NCI-H2029 treated with DMSO at 0.1 percent for 48 hours (cell line): ENCODE measurements around the gene TACC2.
"Not testable (repeated sequence)": the region's sequence is repeated elsewhere in the genome, so short reads cannot be mapped to it uniquely, and the experiment has no call there.

Experiments used
- DNase-seq: peaks from one replicate; lab custom pipeline; 2025; lab: John Stamatoyannopoulos, UW

TACC2 gene, protein sequence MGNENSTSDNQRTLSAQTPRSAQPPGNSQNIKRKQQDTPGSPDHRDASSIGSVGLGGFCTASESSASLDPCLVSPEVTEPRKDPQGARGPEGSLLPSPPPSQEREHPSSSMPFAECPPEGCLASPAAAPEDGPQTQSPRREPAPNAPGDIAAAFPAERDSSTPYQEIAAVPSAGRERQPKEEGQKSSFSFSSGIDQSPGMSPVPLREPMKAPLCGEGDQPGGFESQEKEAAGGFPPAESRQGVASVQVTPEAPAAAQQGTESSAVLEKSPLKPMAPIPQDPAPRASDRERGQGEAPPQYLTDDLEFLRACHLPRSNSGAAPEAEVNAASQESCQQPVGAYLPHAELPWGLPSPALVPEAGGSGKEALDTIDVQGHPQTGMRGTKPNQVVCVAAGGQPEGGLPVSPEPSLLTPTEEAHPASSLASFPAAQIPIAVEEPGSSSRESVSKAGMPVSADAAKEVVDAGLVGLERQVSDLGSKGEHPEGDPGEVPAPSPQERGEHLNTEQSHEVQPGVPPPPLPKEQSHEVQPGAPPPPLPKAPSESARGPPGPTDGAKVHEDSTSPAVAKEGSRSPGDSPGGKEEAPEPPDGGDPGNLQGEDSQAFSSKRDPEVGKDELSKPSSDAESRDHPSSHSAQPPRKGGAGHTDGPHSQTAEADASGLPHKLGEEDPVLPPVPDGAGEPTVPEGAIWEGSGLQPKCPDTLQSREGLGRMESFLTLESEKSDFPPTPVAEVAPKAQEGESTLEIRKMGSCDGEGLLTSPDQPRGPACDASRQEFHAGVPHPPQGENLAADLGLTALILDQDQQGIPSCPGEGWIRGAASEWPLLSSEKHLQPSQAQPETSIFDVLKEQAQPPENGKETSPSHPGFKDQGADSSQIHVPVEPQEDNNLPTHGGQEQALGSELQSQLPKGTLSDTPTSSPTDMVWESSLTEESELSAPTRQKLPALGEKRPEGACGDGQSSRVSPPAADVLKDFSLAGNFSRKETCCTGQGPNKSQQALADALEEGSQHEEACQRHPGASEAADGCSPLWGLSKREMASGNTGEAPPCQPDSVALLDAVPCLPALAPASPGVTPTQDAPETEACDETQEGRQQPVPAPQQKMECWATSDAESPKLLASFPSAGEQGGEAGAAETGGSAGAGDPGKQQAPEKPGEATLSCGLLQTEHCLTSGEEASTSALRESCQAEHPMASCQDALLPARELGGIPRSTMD (N-terminal part only)

DNA sequence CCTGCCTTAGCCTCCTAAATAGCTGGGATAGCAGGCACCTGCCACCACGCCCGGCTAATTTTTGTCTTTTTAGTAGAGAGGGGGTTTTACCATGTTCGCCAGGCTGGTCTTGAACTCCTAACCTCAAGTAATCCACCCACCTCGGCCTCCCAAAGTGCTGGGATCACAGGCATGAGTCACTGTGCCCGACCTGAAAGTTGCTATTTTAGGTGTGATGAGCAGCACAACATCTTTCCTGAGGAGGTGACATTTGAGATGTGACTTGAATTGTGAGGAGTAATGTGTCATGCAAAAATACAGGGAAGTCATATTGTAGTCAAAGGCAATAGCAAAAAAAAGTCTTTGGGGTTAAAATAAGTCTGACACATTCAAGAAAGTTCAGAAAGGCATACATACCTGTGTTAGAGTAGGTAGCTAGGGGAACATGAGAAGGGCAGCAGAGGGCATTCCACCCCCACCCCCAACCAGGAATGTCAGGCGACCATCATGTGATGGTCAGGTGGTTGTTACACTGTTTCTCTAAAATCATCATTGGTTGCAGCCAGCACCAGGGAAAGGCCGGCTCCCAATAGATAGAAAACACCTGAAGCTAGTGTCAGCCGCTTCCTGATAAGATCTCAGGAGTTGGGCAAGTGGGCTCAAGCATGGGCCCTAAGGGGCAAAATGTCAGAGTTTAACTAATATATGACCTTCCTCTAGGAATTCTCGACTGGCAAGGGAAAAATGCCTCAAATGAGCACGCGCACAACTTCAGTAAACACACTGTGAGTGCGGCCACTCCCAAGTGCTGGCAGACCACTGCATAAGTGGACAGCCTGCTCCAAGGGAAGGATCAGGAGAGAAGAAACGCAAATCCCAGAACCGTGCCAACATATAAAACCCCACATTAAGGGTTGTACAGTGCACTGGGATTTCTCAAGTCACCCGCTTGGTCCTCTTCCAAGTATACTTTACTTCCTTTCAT, at the start of gene TACC2:
Gene TACC2 (plus strand): TSS at position 803 of the 964 bp plus-strand sequence. CDS start 32,819 bp downstream, outside the sequence.
- no peak for DNase-seq

DNA sequence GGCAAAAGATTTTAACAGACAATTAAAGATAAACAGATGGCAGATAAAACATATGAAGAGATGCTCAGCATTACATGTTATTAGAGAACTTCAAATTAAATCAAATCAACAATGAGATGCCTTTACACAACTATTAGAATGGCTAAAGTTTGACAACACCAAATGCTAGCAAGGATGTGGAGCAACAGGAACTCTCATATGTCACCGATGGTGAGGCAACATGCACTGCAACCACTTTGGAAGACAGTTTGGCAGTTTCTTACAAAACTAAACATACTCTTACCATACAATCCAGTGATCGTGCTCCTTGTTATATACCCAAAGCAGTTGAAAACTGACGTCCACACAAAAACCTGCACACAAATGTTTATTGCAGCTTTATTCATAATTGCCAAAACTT, 47.4 kb upstream of the TACC2 start:
- no peak for DNase-seq

DNA sequence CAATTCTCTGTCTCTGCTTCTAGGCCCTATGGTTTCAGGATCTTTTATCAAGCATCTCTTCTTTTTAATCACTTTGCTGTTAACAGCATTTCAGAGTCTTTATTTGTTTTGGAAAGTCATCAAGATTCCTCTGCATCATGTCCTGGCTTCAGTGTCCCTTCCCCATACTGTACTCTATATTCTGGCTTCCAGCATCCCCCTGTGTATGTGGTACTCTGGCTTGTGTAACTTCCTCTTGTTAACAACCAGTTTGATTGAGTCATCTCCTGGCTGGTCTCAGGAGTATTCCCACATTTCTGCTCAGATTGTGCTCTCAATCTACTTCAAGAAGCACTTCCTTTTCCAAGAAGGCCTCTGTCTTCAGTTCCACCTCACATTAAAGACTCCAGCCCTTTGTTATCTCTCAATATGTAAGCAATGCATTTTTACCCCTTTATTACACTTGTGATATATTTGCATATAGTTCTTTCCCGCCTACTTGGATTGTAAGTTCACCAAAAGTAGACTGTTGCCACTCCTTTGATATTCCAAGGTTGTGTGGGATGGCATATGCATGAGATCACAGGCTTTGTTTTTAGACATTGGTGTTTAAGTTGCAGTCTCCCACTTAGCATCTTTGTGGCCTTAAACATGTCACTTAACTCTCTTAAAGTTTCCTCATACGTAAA, 46.1 kb upstream of the TACC2 start:
- DNase-seq = no peak

DNA sequence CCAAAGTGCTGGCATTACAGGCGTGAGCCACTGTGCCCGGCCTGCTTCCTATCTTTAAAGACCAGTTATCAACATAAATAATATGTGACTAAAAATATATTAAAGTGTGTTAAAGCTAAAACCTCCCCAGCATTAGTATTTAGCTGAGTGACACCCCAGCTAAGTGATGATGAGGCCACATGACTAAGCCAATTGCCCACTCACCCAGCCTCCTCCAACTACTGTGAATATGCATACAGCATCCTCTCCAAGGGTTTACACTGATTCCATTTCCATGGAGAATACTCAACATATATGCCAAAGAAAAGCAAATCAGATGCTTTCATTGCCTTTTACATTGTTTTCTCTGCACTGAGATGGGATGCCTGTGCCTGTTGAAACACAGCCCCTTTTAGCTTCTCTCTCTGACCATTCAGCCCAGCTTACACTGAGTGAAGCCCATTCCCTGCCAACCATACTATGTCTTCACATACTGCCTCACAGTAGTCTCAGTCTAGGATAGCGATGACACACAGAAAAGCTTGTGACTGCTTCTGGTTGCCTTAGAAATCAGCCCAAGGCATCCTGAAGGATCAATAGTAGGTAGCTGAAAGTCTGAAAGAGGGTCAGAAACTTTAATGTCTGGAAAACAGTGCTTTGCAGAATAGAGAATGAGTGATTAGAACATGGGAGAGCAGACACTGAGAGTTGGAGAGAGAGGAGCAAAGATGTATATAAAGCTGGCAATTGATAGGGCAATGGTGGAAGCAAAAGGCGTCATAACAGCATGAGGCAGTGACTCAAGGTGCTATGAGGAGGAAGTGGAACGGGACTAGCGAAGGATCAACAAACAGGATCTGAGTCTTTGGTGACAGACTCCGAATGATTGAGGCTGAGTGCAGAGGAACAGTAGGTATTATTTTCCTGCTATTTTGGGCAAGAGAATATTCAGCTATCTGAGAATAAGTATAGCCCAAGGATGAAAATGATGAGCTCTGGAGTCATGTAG, 41.3 kb upstream of the TACC2 start:
- DNase-seq = no peak

DNA sequence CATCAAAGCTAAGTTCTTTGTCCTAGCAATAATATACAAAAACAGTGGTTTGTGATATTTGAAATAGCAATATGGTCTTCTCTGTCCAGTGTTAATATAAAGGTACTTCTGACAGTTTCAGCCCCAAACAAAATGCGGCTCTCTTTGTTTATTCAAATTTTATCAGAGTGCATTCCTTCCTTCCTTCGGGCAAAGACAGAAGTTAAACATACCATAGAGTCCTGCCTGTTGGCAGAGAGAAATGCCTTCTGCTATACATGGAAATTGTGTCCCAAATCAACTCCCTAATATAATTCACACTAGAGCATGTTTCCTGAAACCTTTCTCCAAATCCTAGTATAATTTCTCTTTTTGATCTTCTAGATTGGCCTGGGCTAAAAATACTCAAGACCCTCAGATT, 39.9 kb upstream of the TACC2 start:
- no peak for DNase-seq

DNA sequence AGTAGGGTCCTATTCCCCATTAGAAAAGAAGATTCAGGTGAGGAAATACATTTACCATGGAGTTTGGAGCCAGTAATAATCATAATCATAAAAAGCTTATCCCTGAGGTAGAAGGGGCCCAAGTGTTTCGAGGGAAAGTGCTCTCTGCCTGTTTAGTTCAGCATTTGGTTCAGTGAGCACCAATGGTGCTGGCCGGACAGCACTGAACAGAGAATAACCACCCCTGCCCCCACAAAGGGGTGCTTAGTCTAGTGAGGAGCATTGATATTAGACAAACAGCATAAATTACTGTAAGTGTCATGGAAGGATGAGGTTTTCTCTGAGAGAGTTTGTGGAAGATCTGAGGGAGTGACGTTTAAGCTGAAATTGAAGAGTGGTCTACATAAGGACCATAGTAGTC, 39.5 kb upstream of the TACC2 start:
- DNase-seq = no peak

DNA sequence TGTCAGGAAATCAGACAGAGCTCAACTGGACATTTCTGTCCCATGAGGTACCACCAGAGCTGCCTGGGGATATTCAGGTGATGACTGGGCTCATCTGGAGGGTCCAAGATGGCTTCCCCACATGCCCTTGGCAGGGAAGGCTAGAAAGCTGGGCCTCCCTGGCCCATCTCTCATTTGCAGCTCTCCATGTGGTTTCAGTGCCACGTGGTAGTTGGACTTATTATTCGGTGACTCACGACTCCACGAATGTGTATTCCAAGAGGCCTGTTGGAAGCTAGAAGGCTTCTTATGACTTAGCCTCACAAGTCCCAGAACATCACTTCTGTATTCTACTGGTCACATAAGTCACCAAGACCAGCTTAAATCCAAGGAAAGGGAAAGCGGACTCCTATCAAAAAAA, 36.7 kb upstream of the TACC2 start:
- DNase-seq = no peak

DNA sequence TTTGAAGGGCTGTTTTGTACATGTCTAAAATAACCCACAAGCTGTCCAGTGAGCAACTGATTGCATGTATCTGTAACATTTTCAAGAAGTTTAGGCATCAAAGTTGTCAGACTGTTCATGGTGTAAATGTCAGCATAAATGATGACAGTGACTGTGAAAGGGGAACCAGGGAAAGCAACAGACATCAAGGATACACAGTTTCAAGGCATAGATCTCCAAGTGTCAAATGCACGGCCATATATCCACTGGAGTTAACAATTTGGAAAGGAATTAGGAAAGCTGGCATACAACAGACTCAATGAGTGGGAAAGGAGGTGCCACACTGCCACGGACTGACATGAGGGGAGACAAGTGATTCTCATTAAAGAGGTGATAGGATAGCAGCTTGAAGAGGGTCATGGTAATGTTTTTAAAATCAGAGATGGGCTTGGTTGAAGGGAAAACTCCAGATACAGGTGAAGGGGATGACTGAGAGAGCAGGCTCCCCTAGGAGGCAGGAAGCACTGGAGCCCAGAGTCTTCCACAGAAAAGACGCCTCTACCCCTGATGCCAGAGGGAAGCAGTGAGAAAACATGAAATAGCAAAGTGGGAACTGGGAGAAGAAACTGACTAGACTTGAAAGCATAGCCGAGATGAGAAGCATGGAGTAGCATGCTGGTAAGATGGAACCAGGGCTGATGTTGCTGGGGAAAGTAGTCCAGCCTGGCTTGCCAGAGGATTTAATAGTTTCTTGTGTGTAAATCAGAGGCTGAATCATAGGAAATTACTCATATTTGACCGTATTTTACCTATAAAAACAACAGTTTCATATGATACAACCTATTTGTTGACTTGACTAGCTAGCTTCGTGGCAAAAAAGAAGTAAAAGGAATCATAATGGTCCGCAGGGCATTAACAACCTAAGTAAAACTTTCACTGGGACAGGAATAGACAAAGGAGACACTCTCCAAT, 32.6 kb upstream of the TACC2 start:
- no peak for DNase-seq

DNA sequence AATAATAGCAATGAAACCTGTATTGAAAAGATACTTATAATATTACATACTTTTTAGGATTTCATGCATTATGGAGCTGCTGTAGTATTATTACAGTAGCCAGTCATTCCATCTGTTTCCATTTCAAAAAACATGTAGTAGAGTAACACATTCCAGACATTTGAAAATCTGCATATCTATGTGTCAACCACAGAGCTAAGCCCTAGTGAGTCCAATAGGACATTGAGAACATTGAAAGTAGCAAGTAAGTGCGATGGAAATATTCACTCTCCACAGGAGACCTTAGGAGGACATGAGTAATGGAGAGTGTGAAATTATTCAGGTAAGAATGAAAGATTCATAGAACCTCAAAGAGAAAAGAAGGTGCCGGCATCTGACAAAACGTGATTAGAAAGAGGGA, 29.3 kb upstream of the TACC2 start:
- no peak for DNase-seq

DNA sequence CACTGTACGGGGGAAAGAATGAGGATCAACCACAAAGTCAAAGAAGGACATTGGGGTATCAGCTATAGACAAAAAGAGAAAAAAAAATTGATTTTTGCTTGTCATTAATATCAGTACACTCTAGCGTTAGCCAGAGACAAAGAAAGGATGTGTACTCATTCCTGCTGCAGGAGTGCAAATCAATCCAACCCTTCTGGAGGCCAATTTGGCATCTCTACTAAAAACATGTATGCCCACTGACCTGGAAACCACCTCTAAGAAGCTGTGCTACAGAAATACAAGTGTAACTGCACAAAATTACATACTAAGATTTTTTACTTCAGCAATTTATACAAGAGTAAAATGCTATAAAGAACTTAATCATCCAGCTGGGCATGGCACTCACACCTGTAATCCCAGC, 27.5 kb upstream of the TACC2 start:
- no peak for DNase-seq

DNA sequence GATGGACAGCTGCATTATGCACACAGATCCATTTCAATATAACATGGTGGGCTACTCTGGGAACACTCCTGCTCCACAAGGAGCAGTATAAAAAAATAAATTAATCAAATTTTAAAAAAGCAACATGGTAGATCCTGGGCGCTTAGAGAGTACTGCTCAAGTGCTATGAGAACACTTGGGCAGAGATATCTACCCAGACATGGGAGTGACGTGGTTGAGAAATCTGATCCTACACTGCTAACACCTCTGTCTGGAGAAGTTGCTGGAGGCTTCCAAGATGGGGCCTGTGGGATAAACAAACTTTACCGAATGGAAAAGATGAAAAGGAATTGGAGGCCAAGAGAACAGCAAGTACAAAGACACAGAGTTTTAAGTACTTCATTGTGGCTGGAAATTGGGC, 23.0 kb upstream of the TACC2 start:
- DNase-seq = no peak

DNA sequence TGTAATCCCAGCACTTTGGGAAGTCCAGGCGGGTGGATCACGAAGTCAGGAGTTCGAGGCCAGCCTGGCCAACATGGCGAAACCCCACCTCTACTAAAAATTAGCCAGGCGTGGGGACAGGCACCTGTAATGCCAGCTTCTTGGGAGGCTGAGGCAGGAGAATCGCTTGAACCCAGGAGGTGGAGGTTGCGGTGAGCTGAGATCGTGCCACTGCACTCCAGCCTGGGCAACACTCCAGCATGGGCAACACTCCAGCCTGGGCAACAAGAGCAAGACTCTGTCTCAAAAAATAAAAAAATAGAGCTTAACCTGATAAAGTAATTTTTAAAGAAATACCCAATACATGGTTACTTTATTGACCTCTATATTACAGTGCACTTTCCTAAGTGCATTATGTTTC, 19.9 kb upstream of the TACC2 start:
- DNase-seq = not testable (repeated sequence)

DNA sequence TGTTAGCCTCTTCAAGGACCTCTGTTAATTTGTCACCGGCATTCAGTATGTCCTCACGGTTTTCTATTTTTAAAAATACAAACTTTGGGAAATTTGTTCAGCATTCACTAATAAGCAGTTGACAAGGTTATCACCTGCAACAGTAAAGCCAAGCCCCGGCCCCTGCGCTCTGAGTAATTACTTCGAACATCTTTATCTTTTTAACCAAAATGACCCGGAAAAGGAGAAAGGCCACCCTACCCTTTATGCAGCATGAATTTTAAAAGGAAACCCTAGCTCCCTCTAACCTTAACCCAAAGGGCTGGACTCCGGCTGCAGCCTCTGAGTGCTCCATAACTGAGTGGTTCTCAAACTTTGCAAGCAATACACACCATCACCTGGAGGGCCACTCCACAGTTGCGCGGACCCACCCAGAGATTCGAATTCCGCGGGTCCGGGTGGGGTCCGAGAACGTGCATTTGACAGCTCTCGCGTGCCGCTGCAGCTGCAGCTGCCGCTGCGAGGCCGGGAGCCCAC, 14.9 kb upstream of the TACC2 start:
- no peak for DNase-seq

DNA sequence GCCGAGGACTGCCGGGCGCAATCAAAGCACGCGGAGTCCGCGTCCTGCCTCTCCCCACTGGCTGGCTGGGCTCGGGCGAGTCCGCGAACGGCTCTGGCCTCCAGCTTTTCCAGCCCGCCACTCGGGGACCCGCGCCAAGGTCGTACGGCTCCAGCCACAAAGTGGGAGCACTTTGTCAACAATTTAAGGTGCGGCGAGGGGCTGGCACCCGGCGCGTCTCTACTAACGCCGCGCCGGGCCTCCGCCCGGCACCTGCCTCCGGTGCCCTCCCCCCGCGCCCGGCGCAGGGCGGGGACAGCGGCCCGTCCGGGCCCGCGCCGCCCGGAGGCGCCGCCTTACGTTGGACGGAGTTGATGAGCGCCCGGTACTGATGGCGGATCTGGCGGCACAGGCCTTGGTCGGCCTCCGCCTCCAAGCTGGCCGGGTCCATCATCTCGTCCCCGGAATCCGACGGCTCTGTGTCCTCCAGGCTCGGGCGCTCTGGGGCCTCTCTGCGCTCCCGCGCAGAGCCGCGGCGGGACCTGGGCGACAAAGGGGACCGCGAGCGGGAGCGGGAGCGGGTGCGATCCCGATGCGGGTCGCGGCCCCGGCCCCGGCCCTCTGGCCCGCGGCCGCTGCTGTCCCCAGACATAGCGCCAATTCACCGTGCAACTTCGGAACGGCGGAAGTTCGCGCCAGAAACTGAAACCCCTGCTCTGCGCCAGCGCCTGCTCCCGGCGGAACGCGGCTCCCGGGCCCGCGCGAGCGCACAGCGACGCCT, 14.2 kb upstream of the TACC2 start, which contains the start of gene NSMCE4A:
Gene NSMCE4A (minus strand): TSS at position 683 of the 760 bp plus-strand sequence. CDS start 52 bp downstream, at position 631.
- DNase-seq = no peak

DNA sequence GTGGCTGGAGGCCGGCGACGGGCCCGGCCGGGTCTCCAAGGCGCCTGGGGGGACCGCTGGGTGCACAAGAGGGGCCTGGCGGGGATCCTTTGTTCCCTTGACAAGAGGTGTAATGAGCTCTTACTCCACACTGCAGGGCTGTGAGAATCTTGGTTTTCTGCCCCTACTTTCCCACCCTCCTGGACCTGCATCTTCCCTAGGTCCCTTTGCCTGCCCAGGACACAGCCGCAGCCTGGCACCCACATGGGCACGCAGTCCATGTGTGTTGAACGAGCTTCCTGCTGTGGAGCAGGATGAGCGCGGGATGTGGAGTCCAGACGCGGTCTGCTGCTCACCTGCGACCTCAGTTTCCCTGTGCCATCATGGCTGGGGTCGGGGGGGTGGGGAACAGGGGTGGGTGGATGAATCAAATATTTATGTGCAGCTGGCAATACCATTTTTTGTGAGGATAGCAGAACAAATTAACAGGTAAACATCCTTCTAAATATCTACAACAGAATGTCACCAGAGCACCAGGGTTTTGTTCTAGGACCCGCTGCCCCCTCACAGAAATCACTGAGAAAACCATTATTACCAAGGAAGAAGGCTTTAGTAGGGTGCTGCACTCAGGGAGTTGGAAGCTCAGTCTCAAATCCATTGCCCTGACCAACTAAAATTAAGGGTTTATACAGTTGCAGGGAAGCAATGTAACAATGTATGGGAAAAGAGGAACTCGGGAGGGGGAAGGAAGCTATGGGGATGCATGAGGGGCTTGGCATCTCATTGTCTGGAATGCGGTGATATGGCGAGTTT, 13.5 kb upstream of the TACC2 start:
- DNase-seq = no peak

DNA sequence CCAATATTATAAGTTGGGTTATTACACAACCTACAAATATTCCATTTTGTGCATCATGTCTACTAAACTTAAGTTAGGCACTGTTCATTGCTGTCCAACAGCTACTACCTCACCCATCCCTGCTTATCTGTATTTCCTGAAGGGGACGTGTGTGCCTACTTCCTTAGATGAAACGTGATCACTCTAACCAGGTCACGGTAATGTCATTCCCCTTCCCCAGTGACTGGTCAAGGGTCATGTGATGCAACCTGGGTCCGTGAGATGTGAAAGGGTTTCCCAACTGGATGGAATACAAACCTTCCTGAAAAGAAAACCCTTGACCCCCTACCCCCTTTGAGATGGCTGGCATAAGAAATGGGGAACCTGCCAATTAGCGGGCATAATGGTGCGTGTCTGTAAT, 12.4 kb upstream of the TACC2 start:
- DNase-seq = no peak
